GM19023 (cell line): ENCODE results near the gene MLF2.

Experiments used
- ATAC-seq: cut with Tn5 transposase; IDR thresholded peaks from one replicate; pipeline ENCODE4 v1.9.1; 2021; ENCODE audit warnings: mild to moderate bottlenecking, moderate library complexity; ENCODE audit not compliant: unreplicated experiment

MLF2 gene

DNA sequence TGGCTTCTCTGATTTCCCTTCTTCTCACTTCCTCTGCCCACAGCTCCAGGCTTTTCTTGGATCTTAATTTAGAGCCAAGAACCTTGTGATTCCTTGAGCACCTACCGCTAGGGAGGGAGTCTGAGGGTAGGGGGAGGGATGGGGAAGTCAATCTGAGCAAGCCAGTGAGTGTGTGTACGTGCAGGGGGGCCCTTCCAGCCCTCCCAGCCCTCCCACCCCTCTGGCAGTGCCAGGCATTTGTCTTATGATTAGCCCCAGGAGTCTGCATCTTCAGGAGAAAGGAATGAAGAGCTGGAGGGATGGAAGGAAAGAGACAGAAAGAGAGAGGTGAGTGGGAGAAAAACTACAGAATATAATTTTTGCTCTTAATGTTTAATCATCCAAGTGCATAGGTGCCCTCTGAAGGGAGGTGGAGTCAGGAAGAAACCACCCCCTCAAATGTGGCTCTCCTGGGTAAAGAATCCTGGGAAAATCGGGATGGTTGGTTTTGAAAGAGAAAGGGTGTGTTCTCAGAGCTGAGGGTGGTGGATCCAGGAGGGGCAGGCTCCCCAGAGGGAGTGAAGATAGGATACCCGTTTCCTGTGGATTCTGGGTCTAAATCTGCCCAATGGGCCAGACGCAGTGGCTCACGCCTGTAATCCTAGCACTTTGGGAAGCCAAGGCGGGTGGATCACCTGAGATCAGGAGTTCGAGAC, 54.4 kb downstream of the MLF2 start:
- ATAC-seq, result no peak
